H7 (cell line): Measurements from ENCODE around the gene CBLN4. TPM values are rescaled to one million over a fixed set of nuclear protein-coding genes. Genes with fewer than 3 reads are reported as not detected.

Source experiments
- DNase-seq: peaks from one replicate; pipeline ENCODE4 v3.0.0; 2012
- H3K27me3 ChIP-seq: 2 replicates; pipeline ENCODE4 v1.6.0; 2011; ENCODE audit warnings: mild to moderate bottlenecking, low read length; ENCODE audit not compliant: control insufficient read depth, insufficient read depth
- H3K36me3 ChIP-seq: replicated peaks from 2 replicates; pipeline ENCODE4 v1.5.1; 2011; ENCODE audit warnings: low read length; ENCODE audit not compliant: control insufficient read depth, insufficient read depth
- H3K4me3 ChIP-seq: 2 replicates; pipeline ENCODE4 v1.5.1; 2011; ENCODE audit warnings: low read depth, mild to moderate bottlenecking, control low read depth, low read length, moderate library complexity; ENCODE audit not compliant: insufficient read depth
- total RNA-seq: library from RNA; depleted of rRNA; stranded (reverse); fragments of >200 nt; shearing (Covaris generic); gene quantifications from 2 replicates; pipeline ENCODE4 v1.2.3, GENCODE V29; 2014; rRNA removed

The CBLN4 gene
- not detected in 2 replicates for total RNA-seq

- peak; percentile 20 for DNase-seq
- Histone ChIP-seq H3K27me3 (no peaks in the 10 kb centered on the region), H3K4me3 (no peak within 1 kb of the TSS), H3K36me3 (no peaks in the 10 kb centered on the region)
Observed at GRCh38 chr20:56005389-56005715, at the start of gene CBLN4. Gene CBLN4 (minus strand): TSS chr20:56005519. CDS start chr20:56004171, 1,348 bp downstream.

- DNase-seq: no peak
- H3K36me3 ChIP-seq: no peaks in the 10 kb centered on the region
- no peaks in the 10 kb centered on the region for H3K27me3 ChIP-seq
- H3K4me3 ChIP-seq: no peak overlapping the region
Observed at GRCh38 chr20:56043227-56043626, 37.9 kb upstream of the CBLN4 start.

GRCh38 chr20:56032251-56032650, 26.9 kb upstream of the CBLN4 start:
- no peak for DNase-seq
- Histone ChIP-seq H3K27me3 (no peaks in the 10 kb centered on the region), H3K36me3 (no peaks in the 10 kb centered on the region), H3K4me3 (no peak overlapping the region)

- Histone ChIP-seq H3K36me3 (no peaks in the 10 kb centered on the region), H3K27me3 (no peaks in the 10 kb centered on the region), H3K4me3 (no peak overlapping the region)
- DNase-seq: no peak
Observed at GRCh38 chr20:56018716-56019115, 13.4 kb upstream of the CBLN4 start.

GRCh38 chr20:56018194-56018593, 12.9 kb upstream of the CBLN4 start:
- DNase-seq: no peak
- Histone ChIP-seq H3K27me3 (no peaks in the 10 kb centered on the region), H3K36me3 (no peaks in the 10 kb centered on the region), H3K4me3 (no peak overlapping the region)

GRCh38 chr20:56017560-56017959, 12.2 kb upstream of the CBLN4 start:
- Histone ChIP-seq H3K4me3 (no peak overlapping the region), H3K27me3 (no peaks in the 10 kb centered on the region), H3K36me3 (no peaks in the 10 kb centered on the region)
- no peak for DNase-seq

GRCh38 chr20:56014998-56015397, 9.7 kb upstream of the CBLN4 start:
- Histone ChIP-seq H3K4me3 (no peak overlapping the region), H3K36me3 (no peaks in the 10 kb centered on the region), H3K27me3 (no peaks in the 10 kb centered on the region)
- DNase-seq: no peak

- Histone ChIP-seq H3K36me3 (no peaks in the 10 kb centered on the region), H3K27me3 (no peaks in the 10 kb centered on the region), H3K4me3 (no peak overlapping the region)
- DNase-seq: no peak
Observed at GRCh38 chr20:56014151-56014550, 8.8 kb upstream of the CBLN4 start.

GRCh38 chr20:56004611-56005388, 519 bp downstream of the CBLN4 start:
- H3K4me3 ChIP-seq: no peak overlapping the region
- no peaks in the 10 kb centered on the region for H3K36me3 ChIP-seq
- H3K27me3 ChIP-seq: no peaks in the 10 kb centered on the region
- DNase-seq: peak; percentile 20

- DNase-seq: peak; percentile 24
Observed at GRCh38 chr20:56004007-56004406, 1.3 kb downstream of the CBLN4 start.

GRCh38 chr20:56002908-56003800, 2.2 kb downstream of the CBLN4 start:
- DNase-seq: no peak
- H3K4me3 ChIP-seq: no peak overlapping the region
- no peaks in the 10 kb centered on the region for H3K27me3 ChIP-seq

More at GRCh38 chr20:56004007-56004406, 1.3 kb downstream of the CBLN4 start:
- Histone ChIP-seq H3K4me3 (no peak overlapping the region), H3K27me3 (no peaks in the 10 kb centered on the region), H3K36me3 (no peaks in the 10 kb centered on the region)

GRCh38 chr20:56001890-56002289, 3.4 kb downstream of the CBLN4 start:
- Histone ChIP-seq H3K27me3 (no peaks in the 10 kb centered on the region), H3K36me3 (no peaks in the 10 kb centered on the region), H3K4me3 (no peak overlapping the region)
- no peak for DNase-seq

More at GRCh38 chr20:56002908-56003800, 2.2 kb downstream of the CBLN4 start:
- H3K36me3 ChIP-seq: no peaks in the 10 kb centered on the region

GRCh38 chr20:56001106-56001785, 4.1 kb downstream of the CBLN4 start:
- Histone ChIP-seq H3K36me3 (no peaks in the 10 kb centered on the region), H3K27me3 (no peaks in the 10 kb centered on the region), H3K4me3 (no peak overlapping the region)
- no peak for DNase-seq

- H3K36me3 ChIP-seq: no peaks in the 10 kb centered on the region
- no peak overlapping the region for H3K4me3 ChIP-seq
- no peak for DNase-seq
- no peaks in the 10 kb centered on the region for H3K27me3 ChIP-seq
Observed at GRCh38 chr20:55978550-55978949, 26.8 kb downstream of the CBLN4 start.
